T-cell (primary cell): ENCODE results near the gene IQCH. TPM values are rescaled to one million over a fixed set of nuclear protein-coding genes. Genes with fewer than 3 reads are reported as not detected.
A peak's percentile ranks its signal among the peaks of the same experiment; 100 is the strongest.
"Not testable (repeated sequence)": the region's sequence is repeated elsewhere in the genome, so short reads cannot be mapped to it uniquely, and the experiment has no call there.

Experiments
- ATAC-seq, 4 experiments: fragments of 200-7000 bp in 3 of 4; fragments of 150-1000 bp in 1 of 4; cut with Tn5 transposase; replicated peaks in 1 of 4; 1 replicate in 3 of 4; 2 replicates in 1 of 4; pipeline ENCODE4 v1.10.0; 2021; ENCODE audit warnings: moderate library complexity in 3 of 4, mild to moderate bottlenecking in 2 of 4, moderate number of reproducible peaks in 1 of 4
- CTCF ChIA-PET, 2 donors: fragments of 300-600 bp; sonication (Branson Sonifier 250); formaldehyde crosslinking; loops; one replicate each; lab custom pipeline; 2022; ENCODE audit warnings: antibody characterized with exemption in 2 of 2; lab: Charles Lee
- POLR2A ChIA-PET, 2 donors: fragments of 300-600 bp; sonication (Branson Sonifier 250); formaldehyde crosslinking; loops; one replicate each; lab custom pipeline; 2022; ENCODE audit warnings: antibody characterized with exemption in 2 of 2; lab: Charles Lee
- DNase-seq, 35 experiments: peaks; one replicate each; pipeline versions ENCODE4 v3.0.0 to v3.0.0-alpha.2; 2013 to 2023
- H3K27ac ChIP-seq: one replicate; pipeline ENCODE4 v1.5.1; 2013; ENCODE audit warnings: low read length
- H3K27me3 ChIP-seq, 2 experiments: replicated peaks in 1 of 2; 1 replicate in 1 of 2; 2 replicates in 1 of 2; pipeline versions ENCODE4 v1.6.1 to v1.7.0; 2013; ENCODE audit warnings: low read length in 1 of 2, mixed read lengths in 1 of 2; ENCODE audit not compliant: control insufficient read depth in 2 of 2, insufficient read depth in 2 of 2; ENCODE audit errors: extremely low read depth in 1 of 2
- H3K36me3 ChIP-seq, 2 donors: 1 replicate in 1 of 2; 2 replicates in 1 of 2; pipeline versions ENCODE4 v1.6.1 to v1.7.0; 2013; ENCODE audit warnings: low read length in 1 of 2; ENCODE audit not compliant: control insufficient read depth in 2 of 2, insufficient read depth in 1 of 2; ENCODE audit errors: extremely low read depth in 1 of 2
- H3K4me1 ChIP-seq, 2 experiments: 1 replicate in 1 of 2; 2 replicates in 1 of 2; pipeline versions ENCODE4 v1.6.1 to v1.7.0; 2013; ENCODE audit warnings: low read length in 2 of 2, mixed read lengths in 1 of 2; ENCODE audit not compliant: insufficient read depth in 2 of 2, control insufficient read depth in 1 of 2; ENCODE audit errors: extremely low read depth in 1 of 2
- H3K4me3 ChIP-seq, 2 donors: 1 replicate in 1 of 2; 2 replicates in 1 of 2; pipeline versions ENCODE4 v1.5.1 to v1.7.0; 2013; ENCODE audit warnings: mild to moderate bottlenecking in 2 of 2, low read length in 1 of 2, moderate library complexity in 1 of 2; ENCODE audit not compliant: control insufficient read depth in 1 of 2; ENCODE audit errors: extremely low read depth in 1 of 2
- H3K9me3 ChIP-seq: 2 replicates; pipeline ENCODE4 v1.7.0; 2013
- H3K27ac Mint-ChIP-seq, 2 donors: one replicate each; pipeline ENCODE4 v1.8.0; 2020 to 2021; ENCODE audit warnings: mild to moderate bottlenecking in 2 of 2, mixed read lengths in 2 of 2
- H3K27me3 Mint-ChIP-seq, 2 donors: one replicate each; pipeline ENCODE4 v1.8.0; 2021 to 2022; ENCODE audit warnings: mixed read lengths in 2 of 2
- H3K36me3 Mint-ChIP-seq: one replicate; pipeline ENCODE4 v1.8.0; 2021; ENCODE audit warnings: mixed read lengths
- H3K4me1 Mint-ChIP-seq, 3 donors: one replicate each; pipeline ENCODE4 v1.8.0; 2020 to 2022; ENCODE audit warnings: mixed read lengths in 3 of 3, mild to moderate bottlenecking in 1 of 3
- H3K4me3 Mint-ChIP-seq, 3 donors: one replicate each; pipeline ENCODE4 v1.8.0; 2020 to 2022; ENCODE audit warnings: mild to moderate bottlenecking in 3 of 3, mixed read lengths in 3 of 3, moderate library complexity in 3 of 3
- H3K9me3 Mint-ChIP-seq, 3 donors: one replicate each; pipeline ENCODE4 v1.8.0; 2020 to 2022; ENCODE audit warnings: mixed read lengths in 3 of 3
- WGBS: methylation state at CpG from one replicate; pipeline ENCODE4 v1.1.5; 2013; ENCODE audit warnings: missing lambda C conversion rate; ENCODE audit not compliant: insufficient coverage; 5-methylcytosine and 5-hydroxymethylcytosine counted together
- total RNA-seq, 35 experiments: library from RNA in 6 of 35; stranded (reverse) in 6 of 35; fragments of 120-200 nt in 1 of 35; gene quantifications; one replicate each; pipeline versions ENCODE4 v1.2.1 to v1.2.4 and lab custom pipeline; 2013 to 2026

Gene IQCH
- total RNA-seq, 5 donors from 2014 or later (not counting 1 experiment from before 2014, with no cell fraction given), result 0.43 to 2.6 (median 1.3) TPM

GRCh38 chr15:67422296-67422695 is 167.7 kb downstream of the IQCH start:
- no peaks in the 10 kb centered on the region for H3K27me3 Mint-ChIP-seq
- ATAC-seq (no peak), DNase-seq (no peak)
- Histone ChIP-seq H3K27ac (no peak overlapping the region), H3K36me3 (no peaks in the 10 kb centered on the region), H3K9me3 (no peaks in the 10 kb centered on the region), H3K27me3 (no peaks in the 10 kb centered on the region), H3K4me1 (no peaks in the 10 kb centered on the region), H3K4me3 (no peak overlapping the region)
- H3K4me1 Mint-ChIP-seq, result no peaks in the 10 kb centered on the region
- H3K27ac Mint-ChIP-seq, result no peak overlapping the region
- no peaks in the 10 kb centered on the region for H3K9me3 Mint-ChIP-seq
- no peak overlapping the region for H3K4me3 Mint-ChIP-seq
- POLR2A ChIA-PET, result no interaction called here
- WGBS, result no CpG with 5 or more reads among the region's 1 CpG
- peaks cover 6% of the 10 kb centered on the region for H3K36me3 Mint-ChIP-seq
- CTCF ChIA-PET, result interaction anchor here in 1 of 2 donors (0.6 kb wide), 1 partner anchor 68 kb away, joined by 3 read pairs; no protein-coding TSS in a partner anchor

DNA sequence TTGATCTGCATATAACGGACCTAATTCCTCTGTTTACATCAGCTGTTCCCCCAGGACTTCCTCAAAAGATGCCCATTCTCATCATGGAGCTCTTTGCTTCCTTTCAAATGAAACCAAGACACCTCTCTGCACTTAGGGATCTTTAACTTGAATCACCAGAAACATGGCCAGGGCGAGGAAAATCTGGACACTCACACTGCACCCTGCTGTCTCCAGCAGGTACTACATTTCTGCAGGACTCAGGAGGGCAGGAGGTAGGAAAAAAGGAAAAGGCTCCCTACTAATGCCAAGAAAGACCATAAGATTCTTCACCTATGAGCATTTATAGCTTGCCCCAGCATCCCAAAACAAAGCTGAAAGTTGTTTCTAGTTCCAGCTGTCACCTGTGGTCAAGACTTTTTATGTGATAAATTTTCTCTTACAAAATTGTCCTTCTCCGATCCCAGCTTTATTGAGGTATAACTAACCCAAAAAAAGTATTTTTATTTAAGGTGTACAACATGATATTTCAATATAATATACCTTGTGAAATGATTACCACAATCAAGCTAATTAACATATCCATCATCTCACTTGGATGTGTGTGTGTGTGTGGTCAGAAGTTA is 179.0 kb downstream of the IQCH start:
- WGBS, result no CpG with 5 or more reads among the region's 3 CpGs
- H3K4me3 Mint-ChIP-seq, result no peak overlapping the region

DNA sequence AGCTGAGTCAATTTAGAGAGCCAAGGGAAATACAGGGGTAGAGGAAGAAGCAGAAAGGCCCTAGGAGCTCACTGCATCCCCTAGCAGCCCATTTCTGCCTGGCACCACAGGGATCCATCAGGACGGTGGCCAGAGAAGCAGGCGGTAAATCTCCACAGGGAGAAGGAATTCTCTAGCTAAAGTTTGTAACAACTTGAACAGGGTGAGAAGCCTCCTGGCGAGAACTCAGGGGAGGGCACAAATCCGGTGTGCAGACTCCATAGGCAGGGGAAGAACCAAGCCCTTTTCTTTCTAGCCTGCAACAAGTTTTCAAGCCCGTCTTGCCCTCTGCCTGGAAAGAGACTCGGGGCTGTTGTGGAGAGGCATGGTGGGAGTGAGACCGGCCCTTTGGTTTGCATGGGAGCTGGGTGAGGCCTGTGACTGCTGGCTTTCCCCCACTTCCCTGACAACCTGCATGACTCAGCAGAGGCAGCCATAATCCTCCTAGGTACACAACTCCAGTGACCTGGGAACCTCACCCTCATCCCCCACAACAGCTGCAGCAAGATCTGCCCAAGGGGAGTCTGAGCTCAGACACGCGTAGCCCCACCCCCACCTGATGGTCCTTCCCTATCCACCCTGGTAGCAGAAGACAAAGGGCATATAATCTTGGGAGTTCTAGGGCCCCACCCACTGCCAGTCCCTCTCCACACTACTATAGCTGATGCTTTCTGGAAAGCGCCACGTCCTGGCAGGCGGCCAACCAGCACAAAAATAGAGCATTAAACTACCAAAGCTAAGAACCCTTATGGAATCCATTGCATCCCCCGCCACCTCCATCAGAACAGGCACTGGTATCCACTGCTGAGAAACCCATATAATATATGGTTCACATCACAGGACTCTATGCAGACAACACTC is 182.0 kb downstream of the IQCH start:
- POLR2A ChIA-PET, H3K36me3 ChIP-seq, ATAC-seq, H3K27me3 Mint-ChIP-seq, H3K4me3 ChIP-seq, H3K27me3 ChIP-seq, H3K4me3 Mint-ChIP-seq, H3K9me3 ChIP-seq, H3K4me1 ChIP-seq, H3K27ac Mint-ChIP-seq, H3K27ac ChIP-seq, DNase-seq, H3K9me3 Mint-ChIP-seq, H3K4me1 Mint-ChIP-seq: not testable (repeated sequence)
- WGBS, result 95% methylated on average over 8 of the region's 13 CpGs
- CTCF ChIA-PET, result interaction anchor here in 1 of 2 donors (0.7 kb wide), 1 partner anchor 1895 kb away, joined by 3 read pairs; no protein-coding TSS in a partner anchor
- H3K36me3 Mint-ChIP-seq, result peaks cover 32% of the 10 kb centered on the region

More for the DNA sequence above, 179.0 kb downstream of the IQCH start:
- ChIA-PET POLR2A (no interaction called here), CTCF (interaction anchor here (0.5 to 1.5 kb wide), 3 partner anchors 41 to 831 kb away, joined by 4 to 8 read pairs (median 6); no protein-coding TSS in a partner anchor)
- no peaks in the 10 kb centered on the region for H3K27me3 Mint-ChIP-seq
- Histone ChIP-seq H3K36me3 (no peaks in the 10 kb centered on the region), H3K27me3 (peaks cover 0 to 2% of the 10 kb centered on the region in 2 experiments), H3K4me1 (no peaks in the 10 kb centered on the region), H3K27ac (no peak overlapping the region), H3K4me3 (no peak overlapping the region), H3K9me3 (no peaks in the 10 kb centered on the region)
- H3K36me3 Mint-ChIP-seq, result peaks cover 23% of the 10 kb centered on the region
- DNase-seq, result peak in 5 of 35 experiments; percentile 1 to 37 (median 8)
- ATAC-seq, result no peak
- H3K4me1 Mint-ChIP-seq, result no peaks in the 10 kb centered on the region
- no peaks in the 10 kb centered on the region for H3K9me3 Mint-ChIP-seq
- no peak overlapping the region for H3K27ac Mint-ChIP-seq

GRCh38 chr15:67444100-67444499 is 189.5 kb downstream of the IQCH start:
- DNase-seq (no peak), ATAC-seq (no peak)
- Mint-ChIP-seq H3K27ac (no peak overlapping the region), H3K36me3 (peaks cover 17% of the 10 kb centered on the region), H3K4me3 (no peak overlapping the region), H3K9me3 (peaks cover 0 to 4% (median 4%) of the 10 kb centered on the region in 3 donors), H3K27me3 (no peaks in the 10 kb centered on the region), H3K4me1 (no peaks in the 10 kb centered on the region)
- no peaks in the 10 kb centered on the region for H3K36me3 ChIP-seq
- ChIA-PET CTCF (interaction anchor here in 1 of 2 donors (0.6 kb wide), 1 partner anchor 818 kb away, joined by 3 read pairs; no protein-coding TSS in a partner anchor), POLR2A (no interaction called here)
- H3K27me3 ChIP-seq, result no peaks in the 10 kb centered on the region
- no peak overlapping the region for H3K27ac ChIP-seq
- WGBS, result no CpG with 5 or more reads among the region's 2 CpGs
- no peaks in the 10 kb centered on the region for H3K4me1 ChIP-seq
- H3K4me3 ChIP-seq, result no peak overlapping the region
- H3K9me3 ChIP-seq, result no peaks in the 10 kb centered on the region

GRCh38 chr15:67446449-67446848 is 191.9 kb downstream of the IQCH start:
- Histone ChIP-seq H3K27ac (no peak overlapping the region), H3K27me3 (no peaks in the 10 kb centered on the region), H3K4me3 (no peak overlapping the region), H3K4me1 (no peaks in the 10 kb centered on the region), H3K36me3 (no peaks in the 10 kb centered on the region), H3K9me3 (no peaks in the 10 kb centered on the region)
- Mint-ChIP-seq H3K27me3 (no peaks in the 10 kb centered on the region), H3K4me1 (no peaks in the 10 kb centered on the region), H3K36me3 (no peaks in the 10 kb centered on the region), H3K4me3 (no peak overlapping the region), H3K9me3 (peaks cover 0 to 4% (median 4%) of the 10 kb centered on the region in 3 donors), H3K27ac (no peak overlapping the region)
- DNase-seq (no peak), ATAC-seq (no peak)
- CTCF ChIA-PET, result no interaction called here
- POLR2A ChIA-PET, result no interaction called here
- 43% methylated on average over 1 of the region's 2 CpGs for WGBS

DNA sequence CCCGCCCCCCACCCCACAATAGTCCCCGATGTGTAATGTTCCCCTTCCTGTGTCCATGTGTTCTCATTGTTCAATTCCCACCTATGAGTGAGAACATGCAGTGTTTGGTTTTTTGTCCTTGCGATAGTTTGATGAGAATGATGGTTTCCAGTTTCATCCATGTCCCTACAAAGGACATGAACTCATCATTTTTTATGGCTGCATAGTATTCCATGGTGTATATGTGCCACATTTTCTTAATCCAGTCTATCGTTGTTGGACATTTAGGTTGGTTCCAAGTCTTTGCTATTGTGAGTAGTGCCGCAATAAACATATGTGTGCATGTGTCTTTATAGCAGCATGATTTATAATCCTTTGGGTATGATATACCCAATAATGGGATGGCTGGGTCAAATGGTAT is 193.8 kb downstream of the IQCH start:
- H3K27ac ChIP-seq, H3K4me1 Mint-ChIP-seq, H3K27ac Mint-ChIP-seq, H3K27me3 ChIP-seq, ATAC-seq, H3K36me3 Mint-ChIP-seq, CTCF ChIA-PET, H3K36me3 ChIP-seq, POLR2A ChIA-PET, H3K4me1 ChIP-seq, DNase-seq, H3K9me3 Mint-ChIP-seq, H3K27me3 Mint-ChIP-seq, H3K9me3 ChIP-seq, H3K4me3 Mint-ChIP-seq, H3K4me3 ChIP-seq: not testable (repeated sequence)
- WGBS, result no CpG with 5 or more reads among the region's 5 CpGs
